NCI-H2081 (cell line): ENCODE data around the gene PAH.
"Not testable (repeated sequence)": the region's sequence is repeated elsewhere in the genome, so short reads cannot be mapped to it uniquely, and the experiment has no call there.

Source experiments
- DNase-seq, 2 experiments: peaks; one replicate each; lab custom pipeline; 2025; lab: John Stamatoyannopoulos, UW

The PAH gene

DNA sequence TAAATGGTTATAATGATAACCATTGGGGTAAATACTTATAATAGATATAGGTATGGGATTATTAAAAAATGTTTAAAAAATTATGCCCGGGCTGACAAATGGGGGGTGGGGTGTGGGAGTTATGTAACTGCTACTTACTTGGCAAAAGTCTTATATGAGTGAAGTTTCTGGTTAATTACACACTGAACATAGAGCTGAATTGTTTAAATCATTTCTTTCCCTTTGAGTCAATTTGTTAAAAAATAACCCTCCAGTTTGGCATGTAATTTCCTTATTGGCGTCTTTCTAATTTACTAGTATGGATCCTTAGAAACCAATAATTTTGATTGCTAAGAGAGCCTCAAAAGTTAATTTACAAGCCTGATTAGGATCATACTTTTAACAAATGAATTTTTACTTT, 16.7 kb downstream of the PAH start:
- no peak for DNase-seq

- DNase-seq, result no peak
Measured at GRCh38 chr12:102896067-102896466, 21.0 kb downstream of the PAH start.

- DNase-seq, result no peak
Measured at GRCh38 chr12:102891756-102892155, 25.3 kb downstream of the PAH start.

DNA sequence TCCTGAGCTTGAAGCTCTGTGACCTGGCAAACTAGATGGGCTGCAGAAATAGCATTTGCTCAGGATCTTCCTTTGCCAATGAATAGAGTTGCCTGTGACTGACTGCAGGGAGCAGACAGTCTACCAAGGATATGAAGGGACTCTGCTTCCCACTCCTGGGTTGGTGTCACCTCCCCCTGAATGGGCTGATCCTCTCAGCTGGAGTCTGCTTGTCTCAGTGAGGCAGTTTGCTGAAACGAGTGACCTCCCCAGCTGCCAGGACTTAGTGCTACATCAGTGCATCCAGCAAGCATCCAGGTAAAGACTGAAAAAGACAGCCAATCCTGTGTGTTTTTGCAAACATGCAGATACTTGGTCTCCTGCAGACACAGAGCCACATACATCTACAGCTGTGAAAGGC, 28.5 kb downstream of the PAH start:
- no peak for DNase-seq

DNA sequence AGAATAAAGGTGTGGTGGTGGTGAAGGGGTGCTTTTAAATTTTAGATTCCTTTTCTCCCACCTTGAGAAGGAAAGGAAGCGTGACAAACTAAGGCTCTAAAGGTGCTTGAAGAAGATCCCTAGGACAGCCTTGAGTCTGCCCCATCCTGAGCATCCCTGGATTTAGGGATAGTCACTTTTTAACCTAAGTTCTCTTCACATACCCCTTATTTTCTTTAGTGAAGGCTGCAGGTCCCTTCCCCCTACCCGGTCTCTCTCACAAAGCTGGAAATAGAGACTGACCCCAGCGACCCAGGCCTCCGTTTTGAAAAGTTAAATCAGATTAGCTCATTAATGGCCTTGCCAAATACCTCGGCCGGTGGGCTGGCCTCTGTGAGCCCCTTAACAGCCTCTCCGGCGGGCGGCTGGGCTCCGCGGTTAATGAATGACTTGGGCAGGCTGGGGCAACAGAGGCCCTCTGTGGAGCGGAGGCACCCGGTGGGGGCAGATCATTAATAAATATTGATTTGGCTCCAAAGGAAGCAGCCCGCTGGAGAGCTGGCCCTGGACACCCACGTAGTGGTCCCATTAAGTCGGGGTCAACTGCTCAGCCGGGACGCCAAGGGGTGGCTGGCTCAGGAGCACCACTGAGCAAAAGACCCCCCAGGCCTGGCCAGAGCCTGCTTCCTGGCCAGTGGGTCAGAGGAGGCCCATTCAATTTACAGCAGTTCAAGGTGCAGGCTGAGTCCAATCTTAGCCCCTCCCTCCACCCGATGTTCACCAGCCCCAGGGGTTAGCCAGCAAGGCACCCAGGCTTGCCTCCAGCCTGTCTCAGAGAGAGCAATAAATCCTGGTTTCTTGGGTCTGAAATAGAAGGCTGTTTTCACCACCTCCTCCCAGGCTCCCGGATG, 31.8 kb downstream of the PAH start:
- DNase-seq, result no peak

GRCh38 chr12:102883204-102883799, 33.7 kb downstream of the PAH start:
- peak; percentile 66 to 79 for DNase-seq

GRCh38 chr12:102880783-102881182, 36.3 kb downstream of the PAH start:
- no peak for DNase-seq

GRCh38 chr12:102879144-102879763, 37.8 kb downstream of the PAH start:
- peak; percentile 81 to 91 for DNase-seq

GRCh38 chr12:102876883-102877282, 40.2 kb downstream of the PAH start:
- DNase-seq, result peak in 1 of 2 experiments; percentile 31

DNA sequence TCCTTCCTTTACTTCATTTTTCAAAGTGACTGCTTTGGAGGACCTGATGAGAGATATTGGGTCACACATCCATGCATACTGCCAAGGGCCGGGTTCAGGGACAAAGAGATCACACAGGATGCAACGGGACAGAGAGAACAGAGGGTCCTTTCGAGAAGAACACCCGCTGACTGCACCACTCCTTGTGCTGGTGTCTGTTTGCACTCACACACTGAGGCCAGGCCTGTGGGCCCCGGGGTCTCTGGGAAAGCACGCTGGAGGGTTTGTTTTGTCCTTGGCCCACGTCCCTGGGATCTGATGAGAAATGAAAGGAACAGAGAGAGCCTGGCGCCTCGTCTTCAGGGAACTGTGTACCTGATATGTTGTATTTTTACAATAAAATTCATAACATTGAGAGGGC, 42.2 kb downstream of the PAH start:
- no peak for DNase-seq

- no peak for DNase-seq
Measured at GRCh38 chr12:102873077-102873476, 44.0 kb downstream of the PAH start.

DNA sequence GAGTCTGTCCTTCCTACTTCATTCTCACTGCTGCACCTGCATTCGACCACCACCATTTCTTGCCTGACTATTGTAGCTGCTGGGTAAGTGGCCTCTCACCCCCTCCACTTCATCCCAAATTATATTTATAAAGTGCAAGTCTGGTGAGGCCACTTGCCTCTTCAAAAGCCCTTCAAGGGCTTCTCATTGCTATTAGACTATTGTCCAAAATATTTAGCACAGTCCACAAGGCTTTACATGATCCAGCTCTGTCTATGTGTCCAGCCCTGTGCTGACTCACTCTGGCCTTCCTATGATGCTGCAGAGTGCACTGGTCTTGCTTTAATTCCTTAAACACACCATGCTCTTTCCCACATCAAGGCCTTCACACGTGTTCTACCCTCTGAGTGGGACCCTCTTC, 46.0 kb downstream of the PAH start:
- no peak for DNase-seq

- no peak for DNase-seq
Measured at GRCh38 chr12:102869571-102869970, 47.5 kb downstream of the PAH start.

DNA sequence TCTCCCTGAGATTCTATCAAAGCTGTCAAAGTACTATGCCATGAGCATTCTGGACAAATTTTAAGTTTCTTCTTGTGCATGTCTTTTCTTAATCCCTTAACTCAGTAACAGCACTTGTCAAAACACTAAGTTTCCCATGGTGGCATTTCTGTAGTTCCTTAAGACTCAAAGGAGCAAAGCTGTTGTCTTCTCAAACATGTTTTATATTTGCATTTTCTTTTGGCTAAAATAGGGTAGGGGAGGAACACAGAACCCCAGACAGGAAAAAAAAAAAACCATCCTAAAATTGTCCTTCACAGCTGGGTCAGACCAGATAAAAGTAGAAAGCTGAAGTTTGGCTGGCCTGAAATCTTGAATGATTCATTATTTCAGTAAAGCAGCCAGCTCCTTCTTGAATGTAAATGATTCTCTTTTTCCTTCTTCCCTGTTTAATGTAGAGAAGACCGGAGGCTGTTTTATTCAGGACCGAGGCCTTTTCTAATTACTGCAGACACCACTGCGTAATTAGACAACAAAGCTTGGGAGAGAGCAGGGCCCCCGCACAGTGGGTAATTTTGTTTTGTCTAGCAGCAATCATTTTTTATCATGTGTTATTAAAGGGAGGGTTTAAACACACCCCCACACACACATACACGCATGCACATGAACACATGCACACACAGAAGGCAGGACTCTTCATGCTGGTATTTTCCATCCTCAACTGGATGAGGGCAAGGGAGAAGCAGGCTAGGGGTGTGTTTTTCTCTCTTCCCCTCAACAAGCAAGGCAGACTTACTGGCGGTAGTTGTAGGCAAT, 51.0 kb downstream of the PAH start:
- peak in 1 of 2 experiments; percentile 13 for DNase-seq

GRCh38 chr12:102862486-102862885, 54.6 kb downstream of the PAH start:
- DNase-seq, result no peak

DNA sequence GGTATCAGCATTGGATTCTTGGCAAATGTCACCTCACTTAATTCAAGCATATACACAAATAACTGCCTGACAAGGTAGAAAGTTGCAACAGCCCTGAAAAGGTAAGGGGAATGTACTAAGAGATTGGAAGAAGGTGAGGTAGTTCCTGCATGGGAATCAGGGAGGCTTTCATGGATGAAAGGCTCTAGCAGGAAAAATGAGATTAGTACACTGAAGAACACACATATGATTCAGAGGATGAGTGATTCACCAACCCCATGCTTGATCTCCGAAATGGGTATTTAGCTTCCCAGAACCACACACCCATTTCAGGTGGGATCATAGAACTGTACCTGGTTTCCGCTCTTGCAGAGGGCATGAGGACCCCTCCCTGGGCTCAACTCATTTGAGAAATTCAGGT, 65.8 kb downstream of the PAH start:
- no peak for DNase-seq

- DNase-seq, result no peak
Measured at GRCh38 chr12:102849722-102850447, 67.2 kb downstream of the PAH start.

- DNase-seq, result no peak
Measured at GRCh38 chr12:102848832-102849231, 68.2 kb downstream of the PAH start.

- DNase-seq, result no peak
Measured at GRCh38 chr12:102847131-102847530, 69.9 kb downstream of the PAH start.

GRCh38 chr12:102833687-102834441, 83.2 kb downstream of the PAH start:
- no peak for DNase-seq

- not testable (repeated sequence) for DNase-seq
Measured at GRCh38 chr12:102832826-102833225, 84.2 kb downstream of the PAH start.
